Astrocyte (in vitro differentiated cells and primary cell): Measurements from ENCODE around the gene STX10. TPM values are rescaled to one million over a fixed set of nuclear protein-coding genes. Genes with fewer than 3 reads are reported as not detected.

Experiments used
- DNase-seq: peaks from one replicate; pipeline ENCODE4 v3.0.0-alpha.2; 2010; ENCODE audit warnings: low read depth
- FAIRE-seq: peaks from 2 replicates; lab custom pipeline; 2011; peaks lifted over from hg19 to GRCh38; lab: Jason Lieb, UNC
- H2AFZ ChIP-seq: 2 replicates; pipeline ENCODE4 v1.6.0; 2012; ENCODE audit warnings: low read depth, low read length, inconsistent platforms
- H3K27ac ChIP-seq: 2 replicates; pipeline ENCODE4 v1.5.1; 2011; ENCODE audit warnings: low read depth, low read length, inconsistent platforms
- H3K27me3 ChIP-seq: 2 replicates; pipeline ENCODE4 v1.6.0; 2011; ENCODE audit warnings: low read length, inconsistent platforms; ENCODE audit not compliant: insufficient read depth
- H3K36me3 ChIP-seq: 2 replicates; pipeline ENCODE4 v1.5.1; 2011; ENCODE audit warnings: low read length, inconsistent platforms; ENCODE audit not compliant: insufficient read depth
- H3K4me1 ChIP-seq: 2 replicates; pipeline ENCODE4 v1.5.1; 2011; ENCODE audit warnings: low read length, inconsistent platforms; ENCODE audit not compliant: insufficient read depth
- H3K4me2 ChIP-seq: 2 replicates; pipeline ENCODE4 v1.6.0; 2012; ENCODE audit warnings: low read length, inconsistent platforms
- H3K4me3 ChIP-seq: 2 replicates; pipeline ENCODE4 v1.5.1; 2011; ENCODE audit warnings: low read depth, mild to moderate bottlenecking, low read length, inconsistent platforms; ENCODE audit not compliant: insufficient read depth
- H3K79me2 ChIP-seq: 2 replicates; pipeline ENCODE4 v1.6.0; 2012; ENCODE audit warnings: mild to moderate bottlenecking, low read length, inconsistent platforms; ENCODE audit not compliant: insufficient read depth
- H3K9ac ChIP-seq: 2 replicates; pipeline ENCODE4 v1.6.0; 2012; ENCODE audit warnings: mild to moderate bottlenecking, low read length, inconsistent platforms
- H3K9me3 ChIP-seq: 2 replicates; pipeline ENCODE4 v1.5.1; 2012; ENCODE audit warnings: low read depth, mild to moderate bottlenecking, low read length, inconsistent platforms; ENCODE audit not compliant: insufficient read depth
- H4K20me1 ChIP-seq: 2 replicates; pipeline ENCODE4 v1.6.0; 2012; ENCODE audit warnings: low read length, inconsistent platforms; ENCODE audit not compliant: insufficient read depth
- H3K27ac Mint-ChIP-seq: one replicate; pipeline ENCODE4 v1.8.0; 2021; ENCODE audit warnings: mild to moderate bottlenecking, mixed read lengths; ENCODE audit not compliant: unreplicated experiment
- H3K27me3 Mint-ChIP-seq: one replicate; pipeline ENCODE4 v1.8.0; 2021; ENCODE audit warnings: low read depth, mixed read lengths; ENCODE audit not compliant: unreplicated experiment
- H3K36me3 Mint-ChIP-seq: one replicate; pipeline ENCODE4 v1.8.0; 2021; ENCODE audit warnings: low read depth, mixed read lengths; ENCODE audit not compliant: unreplicated experiment
- H3K4me1 Mint-ChIP-seq: one replicate; pipeline ENCODE4 v1.8.0; 2021; ENCODE audit warnings: low read depth, mixed read lengths; ENCODE audit not compliant: unreplicated experiment
- H3K4me3 Mint-ChIP-seq: one replicate; pipeline ENCODE4 v1.8.0; 2021; ENCODE audit warnings: mild to moderate bottlenecking, moderate library complexity, mixed read lengths; ENCODE audit not compliant: unreplicated experiment
- H3K9me3 Mint-ChIP-seq: one replicate; pipeline ENCODE4 v1.8.0; 2021; ENCODE audit warnings: mild to moderate bottlenecking, mixed read lengths; ENCODE audit not compliant: unreplicated experiment
- EZH2 ChIP-seq: IDR thresholded peaks from 2 replicates; pipeline ENCODE4 v1.6.1; 2012; ENCODE audit warnings: mild to moderate bottlenecking, low read length, inconsistent platforms; ENCODE audit not compliant: insufficient read depth
- total RNA-seq: library from RNA; stranded (reverse); gene quantifications from 2 replicates; pipeline ENCODE4 v1.2.1, GENCODE V29; 2021
- TF ChIP-seq, protein P1 (sequence below): IDR thresholded peaks from 2 replicates; pipeline ENCODE4 v1.5.1; 2011; ENCODE audit warnings: low read depth, mild to moderate bottlenecking, inconsistent platforms, low read length, moderate library complexity; ENCODE audit not compliant: insufficient read depth

STX10 gene
- total RNA-seq, 1 donor from 2014 or later: 39.7 TPM

DNA sequence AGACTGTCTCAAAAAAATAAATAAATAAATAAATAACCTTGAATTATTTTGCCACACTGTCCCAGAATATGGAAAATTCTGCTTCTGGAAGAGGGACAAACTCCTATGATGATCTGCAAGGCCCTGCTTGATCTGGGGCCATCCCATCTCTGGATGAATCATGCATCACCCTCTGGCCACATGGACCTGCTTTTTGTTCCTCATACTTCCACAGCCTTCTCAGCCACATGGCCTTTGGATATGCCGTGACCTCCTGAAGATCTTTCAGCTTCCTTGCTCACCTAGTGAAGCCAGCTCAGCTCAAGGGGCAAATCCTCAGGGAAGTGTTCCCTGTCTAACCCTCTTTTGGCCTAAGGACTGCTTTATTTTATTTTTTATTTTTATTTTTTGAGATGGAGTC is 10.4 kb upstream of the STX10 start:
- H3K36me3 Mint-ChIP-seq: no peaks in the 10 kb centered on the region
- Histone ChIP-seq H2AFZ (peak overlapping the region; percentile 20), H3K9ac (no peak overlapping the region), H3K4me3 (no peak overlapping the region), H3K4me1 (peaks cover 44% of the 10 kb centered on the region), H3K27me3 (no peaks in the 10 kb centered on the region), H3K27ac (no peak overlapping the region), H3K9me3 (no peaks in the 10 kb centered on the region), H3K36me3 (no peaks in the 10 kb centered on the region), H3K79me2 (no peaks in the 10 kb centered on the region), H4K20me1 (peaks cover 4% of the 10 kb centered on the region), H3K4me2 (no peak overlapping the region)
- no peak for FAIRE-seq
- H3K27ac Mint-ChIP-seq: no peak overlapping the region
- no peaks in the 10 kb centered on the region for H3K27me3 Mint-ChIP-seq
- no peaks in the 10 kb centered on the region for H3K9me3 Mint-ChIP-seq
- peaks cover 22% of the 10 kb centered on the region for H3K4me1 Mint-ChIP-seq
- no peak overlapping the region for H3K4me3 Mint-ChIP-seq
- DNase-seq: no peak
- TF ChIP-seq, protein P1, sequence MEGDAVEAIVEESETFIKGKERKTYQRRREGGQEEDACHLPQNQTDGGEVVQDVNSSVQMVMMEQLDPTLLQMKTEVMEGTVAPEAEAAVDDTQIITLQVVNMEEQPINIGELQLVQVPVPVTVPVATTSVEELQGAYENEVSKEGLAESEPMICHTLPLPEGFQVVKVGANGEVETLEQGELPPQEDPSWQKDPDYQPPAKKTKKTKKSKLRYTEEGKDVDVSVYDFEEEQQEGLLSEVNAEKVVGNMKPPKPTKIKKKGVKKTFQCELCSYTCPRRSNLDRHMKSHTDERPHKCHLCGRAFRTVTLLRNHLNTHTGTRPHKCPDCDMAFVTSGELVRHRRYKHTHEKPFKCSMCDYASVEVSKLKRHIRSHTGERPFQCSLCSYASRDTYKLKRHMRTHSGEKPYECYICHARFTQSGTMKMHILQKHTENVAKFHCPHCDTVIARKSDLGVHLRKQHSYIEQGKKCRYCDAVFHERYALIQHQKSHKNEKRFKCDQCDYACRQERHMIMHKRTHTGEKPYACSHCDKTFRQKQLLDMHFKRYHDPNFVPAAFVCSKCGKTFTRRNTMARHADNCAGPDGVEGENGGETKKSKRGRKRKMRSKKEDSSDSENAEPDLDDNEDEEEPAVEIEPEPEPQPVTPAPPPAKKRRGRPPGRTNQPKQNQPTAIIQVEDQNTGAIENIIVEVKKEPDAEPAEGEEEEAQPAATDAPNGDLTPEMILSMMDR: no peak
- TF ChIP-seq EZH2: no peak

DNA sequence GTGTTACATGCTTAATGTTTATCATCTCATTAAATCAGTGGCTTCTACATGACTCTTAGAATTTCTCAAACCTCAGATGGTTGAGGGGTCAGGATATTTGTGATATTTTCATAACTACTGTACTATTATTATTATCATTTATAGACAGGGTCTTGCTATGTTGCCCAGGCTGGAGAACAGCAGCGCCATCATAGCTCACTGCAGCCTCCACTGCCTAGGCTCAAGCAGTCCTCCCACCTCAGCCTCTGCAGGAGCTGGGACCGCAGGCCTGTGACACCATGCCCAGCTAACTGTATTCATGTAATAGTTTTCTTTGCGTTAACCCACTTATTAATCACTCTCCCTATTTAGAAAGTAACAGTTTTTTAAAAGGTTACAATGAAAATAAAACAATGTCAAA is 9.5 kb upstream of the STX10 start:
- no peaks in the 10 kb centered on the region for H3K9me3 ChIP-seq
- no peak for FAIRE-seq
- H3K27me3 ChIP-seq: no peaks in the 10 kb centered on the region
- no peak overlapping the region for H2AFZ ChIP-seq
- no peaks in the 10 kb centered on the region for H3K36me3 ChIP-seq
- no peak for TF ChIP-seq EZH2
- TF ChIP-seq, protein P1: no peak
- no peak overlapping the region for H3K4me3 ChIP-seq
- H3K4me1 ChIP-seq: peaks cover 43% of the 10 kb centered on the region
- Mint-ChIP-seq H3K27me3 (no peaks in the 10 kb centered on the region), H3K4me1 (peaks cover 19% of the 10 kb centered on the region), H3K9me3 (no peaks in the 10 kb centered on the region), H3K4me3 (no peak overlapping the region), H3K36me3 (no peaks in the 10 kb centered on the region), H3K27ac (no peak overlapping the region)
- H3K4me2 ChIP-seq: no peak overlapping the region
- H3K9ac ChIP-seq: no peak overlapping the region
- peaks cover 7% of the 10 kb centered on the region for H3K79me2 ChIP-seq
- peaks cover 12% of the 10 kb centered on the region for H4K20me1 ChIP-seq
- no peak overlapping the region for H3K27ac ChIP-seq
- DNase-seq: no peak

DNA sequence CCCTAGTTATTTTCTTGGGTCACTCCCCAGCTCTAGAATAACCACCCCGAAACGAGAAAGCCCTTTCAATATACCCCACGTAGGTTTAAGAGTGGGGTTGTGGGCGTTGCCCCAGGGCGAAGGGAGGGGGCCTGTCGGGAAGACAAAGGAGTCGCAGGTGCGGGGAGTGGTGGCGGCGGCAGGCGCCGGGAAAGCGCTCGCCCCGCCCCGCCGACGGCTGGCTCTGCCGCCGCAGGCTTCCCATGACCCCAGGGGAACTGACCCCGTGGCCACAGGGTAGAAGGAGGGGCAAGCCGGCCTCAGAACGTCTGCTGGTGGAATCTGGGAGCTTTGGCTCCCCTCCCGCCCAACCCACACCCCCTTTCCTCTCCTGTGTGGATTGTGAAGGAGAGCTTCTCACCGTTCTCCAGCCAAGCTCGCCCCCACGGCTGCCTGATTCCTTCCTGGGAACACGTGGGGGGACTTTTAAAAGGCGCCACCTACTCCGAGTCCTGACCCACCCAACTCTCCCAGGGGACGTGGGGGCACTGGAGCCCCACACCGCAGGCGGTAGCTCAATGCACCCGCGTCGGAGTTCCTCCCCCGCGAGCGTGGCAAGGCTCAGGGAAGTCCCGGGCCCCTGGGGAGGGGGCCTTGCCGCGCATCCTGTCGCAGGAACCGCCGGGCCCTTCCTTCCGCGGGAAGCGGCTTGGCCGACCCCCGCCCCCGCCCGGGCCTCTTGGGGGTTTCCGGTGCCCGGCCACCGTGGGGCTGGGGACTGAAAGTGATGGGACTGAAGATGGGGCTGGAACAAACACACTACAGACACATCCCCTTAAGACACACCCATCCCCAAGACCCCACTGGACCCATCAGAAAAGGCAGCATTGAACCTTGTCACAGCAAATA is 5.5 kb upstream of the STX10 start:
- Histone ChIP-seq H2AFZ (no peak overlapping the region), H3K36me3 (no peaks in the 10 kb centered on the region), H3K79me2 (peaks cover 40% of the 10 kb centered on the region), H3K4me2 (peak overlapping the region; percentile 97), H3K27me3 (no peaks in the 10 kb centered on the region), H3K9me3 (no peaks in the 10 kb centered on the region), H3K4me3 (peak overlapping the region; percentile 100), H3K27ac (peak overlapping the region; percentile 95), H4K20me1 (peaks cover 30% of the 10 kb centered on the region), H3K9ac (peak overlapping the region; percentile 100), H3K4me1 (peaks cover 23% of the 10 kb centered on the region)
- H3K9me3 Mint-ChIP-seq: no peaks in the 10 kb centered on the region
- TF ChIP-seq EZH2: no peak
- TF ChIP-seq, protein P1: no peak
- H3K4me3 Mint-ChIP-seq: peak overlapping the region; percentile 95
- H3K27ac Mint-ChIP-seq: peak overlapping the region; percentile 99
- DNase-seq (peak; percentile 70), FAIRE-seq (no peak)
- H3K27me3 Mint-ChIP-seq: no peaks in the 10 kb centered on the region
- H3K36me3 Mint-ChIP-seq: peaks cover 14% of the 10 kb centered on the region
- peaks cover 9% of the 10 kb centered on the region for H3K4me1 Mint-ChIP-seq
